ENCODE measurements around the gene SMIM24. TPM values are rescaled to one million over a fixed set of nuclear protein-coding genes. Genes with fewer than 3 reads are reported as not detected.

The SMIM24 gene
- total RNA-seq, 4 donors from 2014 or later, result not detected

GRCh38 chr19:3526507-3527237 is 46.3 kb upstream of the SMIM24 start:
- Histone ChIP-seq H3K36me3 (peaks cover 0 to 81% of the 10 kb centered on the region in 2 donors), H3K4me3 (no peak overlapping the region), H3K27me3 (no peaks in the 10 kb centered on the region), H3K4me1 (no peaks in the 10 kb centered on the region), H3K9me3 (no peaks in the 10 kb centered on the region), H3K27ac (no peak overlapping the region)
- TF ChIP-seq POLR2AphosphoS5 (IDR thresholded peaks at IDR 0.05) (no peak), CTCF (IDR thresholded peaks at IDR 0.05) (no peak), EP300 (IDR thresholded peaks at IDR 0.05) (no peak), POLR2A (IDR thresholded peaks at IDR 0.05) (no peak)
- ATAC-seq, result no peak
- WGBS, 2 donors (ENCODE audit: low coverage in 1 of 2), result 90% methylated on average over 6 of the region's 28 CpGs; no CpG with 5 or more reads in 1 of the 2 donors

- Histone ChIP-seq H3K36me3 (peaks cover 0 to 76% of the 10 kb centered on the region in 2 donors), H3K4me3 (no peak overlapping the region), H3K27ac (no peak overlapping the region), H3K27me3 (no peaks in the 10 kb centered on the region), H3K9me3 (no peaks in the 10 kb centered on the region), H3K4me1 (peaks cover 0 to 5% (median 0%) of the 10 kb centered on the region in 3 donors)
- 85 to 90% methylated on average over 6 to 7 of the region's 20 CpGs for WGBS, 2 donors (ENCODE audit: low coverage in 1 of 2)
- TF ChIP-seq POLR2AphosphoS5 (IDR thresholded peaks at IDR 0.05) (no peak), POLR2A (IDR thresholded peaks at IDR 0.05) (no peak), EP300 (IDR thresholded peaks at IDR 0.05) (no peak)
- ATAC-seq, result no peak
Measured at GRCh38 chr19:3524904-3525451, 44.7 kb upstream of the SMIM24 start.

- H3K27ac ChIP-seq, result no peak overlapping the region
- H3K27me3 ChIP-seq, result no peaks in the 10 kb centered on the region
- peaks cover 0 to 83% of the 10 kb centered on the region in 2 donors for H3K36me3 ChIP-seq
- TF ChIP-seq POLR2A (IDR thresholded peaks at IDR 0.05) (no peak), POLR2AphosphoS5 (IDR thresholded peaks at IDR 0.05) (no peak), EP300 (IDR thresholded peaks at IDR 0.05) (no peak), CTCF (IDR thresholded peaks at IDR 0.05) (no peak)
- no peaks in the 10 kb centered on the region for H3K9me3 ChIP-seq
- 90 to 93% methylated on average over 6 to 22 of the region's 33 CpGs for WGBS, 2 donors (ENCODE audit: low coverage in 1 of 2)
- H3K4me3 ChIP-seq, result no peak overlapping the region
- peaks cover 0 to 12% (median 0%) of the 10 kb centered on the region in 3 donors for H3K4me1 ChIP-seq
- ATAC-seq, result no peak
Measured at GRCh38 chr19:3524078-3524842, 43.9 kb upstream of the SMIM24 start.

- Histone ChIP-seq H3K4me3 (no peak overlapping the region), H3K36me3 (peaks cover 0 to 90% of the 10 kb centered on the region in 2 donors), H3K4me1 (peaks cover 0 to 13% (median 0%) of the 10 kb centered on the region in 3 donors), H3K9me3 (no peaks in the 10 kb centered on the region), H3K27ac (no peak overlapping the region), H3K27me3 (no peaks in the 10 kb centered on the region)
- no CpG with 5 or more reads among the region's 21 CpGs for WGBS, 2 donors (ENCODE audit: low coverage in 1 of 2)
- no peak for ATAC-seq
- TF ChIP-seq EP300 (IDR thresholded peaks at IDR 0.05) (no peak), CTCF (IDR thresholded peaks at IDR 0.05) (no peak), POLR2AphosphoS5 (IDR thresholded peaks at IDR 0.05) (no peak), POLR2A (IDR thresholded peaks at IDR 0.05) (no peak)
Measured at GRCh38 chr19:3523361-3524077, 43.2 kb upstream of the SMIM24 start.
